GM23338 (cell line): ENCODE results near the gene CCDC50. TPM values are rescaled to one million over a fixed set of nuclear protein-coding genes. Genes with fewer than 3 reads are reported as not detected.
A peak's percentile ranks its signal among the peaks of the same experiment; 100 is the strongest.

ENCODE experiments used
- ATAC-seq: fragments of 200-7000 bp; cut with Tn5 transposase; 3 replicates; pipeline ENCODE4 v1.9.1; 2020
- DNase-seq: peaks from one replicate; pipeline ENCODE4 v3.0.0-alpha.2; 2015; ENCODE audit warnings: low spot score
- H2AFZ ChIP-seq: fragments of 200-600 bp; sonication (generic); 2 replicates; pipeline ENCODE4 v1.8.0; 2016; ENCODE audit warnings: antibody characterized with exemption, mild to moderate bottlenecking, moderate library complexity
- H3F3A ChIP-seq: fragments of 200-600 bp; sonication (generic); replicated peaks from 2 replicates; pipeline ENCODE4 v1.8.0; 2017; ENCODE audit warnings: antibody characterized with exemption, mixed run types, low read depth
- H3K27ac ChIP-seq: fragments of 200-600 bp; sonication (generic); 2 replicates; pipeline ENCODE4 v1.6.1; 2016; ENCODE audit warnings: low read depth
- H3K27me3 ChIP-seq: fragments of 200-600 bp; sonication (generic); 2 replicates; pipeline ENCODE4 v1.8.0; 2016; ENCODE audit warnings: mild to moderate bottlenecking, mixed run types, moderate library complexity; ENCODE audit not compliant: insufficient read depth
- H3K36me3 ChIP-seq: fragments of 200-600 bp; sonication (generic); 2 replicates; pipeline ENCODE4 v1.8.0; 2016; ENCODE audit warnings: mild to moderate bottlenecking; ENCODE audit not compliant: insufficient read depth
- H3K4me1 ChIP-seq: fragments of 200-600 bp; sonication (generic); 2 replicates; pipeline ENCODE4 v1.8.0; 2016; ENCODE audit warnings: mild to moderate bottlenecking, moderate library complexity; ENCODE audit not compliant: insufficient read depth
- H3K4me2 ChIP-seq: fragments of 200-600 bp; sonication (generic); 2 replicates; pipeline ENCODE4 v1.7.1; 2017; ENCODE audit warnings: mixed run types
- H3K4me3 ChIP-seq: fragments of 200-600 bp; sonication (generic); 2 replicates; pipeline ENCODE4 v1.6.1; 2016; ENCODE audit warnings: mixed run types
- H3K79me2 ChIP-seq: fragments of 200-600 bp; sonication (generic); replicated peaks from 2 replicates; pipeline ENCODE4 v1.8.0; 2017; ENCODE audit warnings: mild to moderate bottlenecking; ENCODE audit not compliant: insufficient read depth
- H3K9me2 ChIP-seq: fragments of 200-600 bp; sonication (generic); 2 replicates; pipeline ENCODE4 v1.8.0; 2017; ENCODE audit not compliant: insufficient read depth
- H4K20me1 ChIP-seq: fragments of 200-600 bp; sonication (generic); replicated peaks from 2 replicates; pipeline ENCODE4 v1.8.0; 2017; ENCODE audit warnings: mild to moderate bottlenecking; ENCODE audit not compliant: insufficient read depth
- H3K27ac Mint-ChIP-seq: 2 replicates; pipeline ENCODE4 v1.8.0; 2020; ENCODE audit warnings: inconsistent platforms, mild to moderate bottlenecking, moderate library complexity, mixed read lengths
- H3K27me3 Mint-ChIP-seq: 3 replicates; pipeline ENCODE4 v1.8.0; 2022; ENCODE audit warnings: low read depth, mild to moderate bottlenecking, moderate library complexity, mixed read lengths, inconsistent platforms; ENCODE audit not compliant: insufficient read depth, poor library complexity
- H3K36me3 Mint-ChIP-seq: 3 replicates; pipeline ENCODE4 v1.8.0; 2021; ENCODE audit warnings: low read depth, mild to moderate bottlenecking, inconsistent platforms, moderate library complexity, mixed read lengths
- H3K4me1 Mint-ChIP-seq: 3 replicates; pipeline ENCODE4 v1.8.0; 2020; ENCODE audit warnings: mild to moderate bottlenecking, inconsistent platforms, mixed read lengths
- H3K4me3 Mint-ChIP-seq: 3 replicates; pipeline ENCODE4 v1.8.0; 2021; ENCODE audit warnings: moderate library complexity, mild to moderate bottlenecking, inconsistent platforms, mixed read lengths
- H3K9me3 Mint-ChIP-seq: 3 replicates; pipeline ENCODE4 v1.8.0; 2020; ENCODE audit warnings: moderate library complexity, mild to moderate bottlenecking, inconsistent platforms, mixed read lengths
- CREB1 ChIP-seq: fragments of 250-450 bp; sonication (Bioruptor Pico); IDR thresholded peaks from 2 replicates; pipeline ENCODE4 v1.5.0; 2020; ENCODE audit warnings: low read depth, mild to moderate bottlenecking, moderate library complexity
- ZNF114 ChIP-seq: fragments of 250-450 bp; sonication (Bioruptor Pico); IDR thresholded peaks from 2 replicates; pipeline ENCODE4 v1.5.0; 2020; ENCODE audit warnings: mild to moderate bottlenecking, moderate library complexity
- polyA plus RNA-seq: library from polyadenylated mRNA; unstranded; fragments of >200 nt; fragmentation: Nextera tagmentation; extraction: Ambion mirVana; gene quantifications from 2 replicates; pipeline ENCODE4 v1.2.1, GENCODE V29; 2016
- total RNA-seq: library from RNA; depleted of rRNA; stranded (reverse); fragments of >200 nt; shearing (Covaris generic); gene quantifications from 2 replicates; pipeline ENCODE4 v1.2.3, GENCODE V29; 2014
- TF ChIP-seq, protein P1 (sequence below): fragments of 250-450 bp; sonication (Bioruptor Pico); IDR thresholded peaks from 2 replicates; pipeline ENCODE4 v1.5.0; 2020; ENCODE audit warnings: mild to moderate bottlenecking, moderate library complexity
- TF ChIP-seq, protein P2 (sequence below), 2 experiments: fragments of 200-600 bp in 1 of 2; sonication (generic) in 1 of 2; conservative IDR thresholded peaks; 2 replicates each; pipeline versions ENCODE4 v1.5.1 to v1.6.1; 2016 to 2017; ENCODE audit warnings: antibody characterized with exemption in 2 of 2, low read depth in 2 of 2, mild to moderate bottlenecking in 2 of 2, moderate library complexity in 1 of 2

CCDC50 gene
- total and polyA plus RNA-seq, 2 experiments from 2014 or later, result 22.4 to 25.4 TPM

DNA sequence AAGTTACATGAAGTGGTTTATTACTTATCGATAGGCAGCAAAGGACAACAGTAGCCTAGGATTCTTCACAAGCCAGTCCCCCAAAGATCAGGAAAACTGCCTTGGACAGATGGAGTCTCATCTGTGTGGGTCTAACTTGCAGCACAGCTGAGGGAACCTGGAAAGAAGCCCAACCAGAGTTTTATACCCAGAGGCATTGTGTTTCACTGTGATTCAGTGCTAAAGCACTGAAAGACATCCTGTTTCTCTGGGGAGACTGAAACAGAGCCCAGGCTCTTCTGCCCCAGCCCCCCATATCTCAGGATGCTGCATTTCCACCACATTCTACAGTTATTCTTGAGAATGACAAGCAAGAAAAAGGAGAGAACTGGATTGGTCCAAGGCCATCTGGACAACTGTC, 83.6 kb downstream of the CCDC50 start:
- no peak overlapping the region for H3K27ac Mint-ChIP-seq
- DNase-seq (peak; percentile 33), ATAC-seq (peak; percentile 29; the same call in 2 of the 3 replicates)
- no peak overlapping the region for H3K27ac ChIP-seq
- H3K36me3 ChIP-seq, result peaks cover 17% of the 10 kb centered on the region
- H3K4me1 ChIP-seq, result no peaks in the 10 kb centered on the region
- H3F3A ChIP-seq, result no peaks in the 10 kb centered on the region
- no peaks in the 10 kb centered on the region for H3K27me3 ChIP-seq
- no peaks in the 10 kb centered on the region for H3K79me2 ChIP-seq
- peaks cover 27% of the 10 kb centered on the region for H3K9me3 Mint-ChIP-seq
- no peak overlapping the region for H3K4me2 ChIP-seq
- H3K27me3 Mint-ChIP-seq, result peaks cover 5% of the 10 kb centered on the region
- H3K4me3 Mint-ChIP-seq, result no peak overlapping the region
- no peak overlapping the region for H3K4me3 ChIP-seq
- peaks cover 2% of the 10 kb centered on the region; the same call in 2 of the 3 replicates for H3K4me1 Mint-ChIP-seq
- no peaks in the 10 kb centered on the region for H4K20me1 ChIP-seq
- peaks cover 27% of the 10 kb centered on the region for H3K36me3 Mint-ChIP-seq
- H3K9me2 ChIP-seq, result no peaks in the 10 kb centered on the region
- no peak for TF ChIP-seq CREB1
- TF ChIP-seq, protein P1, sequence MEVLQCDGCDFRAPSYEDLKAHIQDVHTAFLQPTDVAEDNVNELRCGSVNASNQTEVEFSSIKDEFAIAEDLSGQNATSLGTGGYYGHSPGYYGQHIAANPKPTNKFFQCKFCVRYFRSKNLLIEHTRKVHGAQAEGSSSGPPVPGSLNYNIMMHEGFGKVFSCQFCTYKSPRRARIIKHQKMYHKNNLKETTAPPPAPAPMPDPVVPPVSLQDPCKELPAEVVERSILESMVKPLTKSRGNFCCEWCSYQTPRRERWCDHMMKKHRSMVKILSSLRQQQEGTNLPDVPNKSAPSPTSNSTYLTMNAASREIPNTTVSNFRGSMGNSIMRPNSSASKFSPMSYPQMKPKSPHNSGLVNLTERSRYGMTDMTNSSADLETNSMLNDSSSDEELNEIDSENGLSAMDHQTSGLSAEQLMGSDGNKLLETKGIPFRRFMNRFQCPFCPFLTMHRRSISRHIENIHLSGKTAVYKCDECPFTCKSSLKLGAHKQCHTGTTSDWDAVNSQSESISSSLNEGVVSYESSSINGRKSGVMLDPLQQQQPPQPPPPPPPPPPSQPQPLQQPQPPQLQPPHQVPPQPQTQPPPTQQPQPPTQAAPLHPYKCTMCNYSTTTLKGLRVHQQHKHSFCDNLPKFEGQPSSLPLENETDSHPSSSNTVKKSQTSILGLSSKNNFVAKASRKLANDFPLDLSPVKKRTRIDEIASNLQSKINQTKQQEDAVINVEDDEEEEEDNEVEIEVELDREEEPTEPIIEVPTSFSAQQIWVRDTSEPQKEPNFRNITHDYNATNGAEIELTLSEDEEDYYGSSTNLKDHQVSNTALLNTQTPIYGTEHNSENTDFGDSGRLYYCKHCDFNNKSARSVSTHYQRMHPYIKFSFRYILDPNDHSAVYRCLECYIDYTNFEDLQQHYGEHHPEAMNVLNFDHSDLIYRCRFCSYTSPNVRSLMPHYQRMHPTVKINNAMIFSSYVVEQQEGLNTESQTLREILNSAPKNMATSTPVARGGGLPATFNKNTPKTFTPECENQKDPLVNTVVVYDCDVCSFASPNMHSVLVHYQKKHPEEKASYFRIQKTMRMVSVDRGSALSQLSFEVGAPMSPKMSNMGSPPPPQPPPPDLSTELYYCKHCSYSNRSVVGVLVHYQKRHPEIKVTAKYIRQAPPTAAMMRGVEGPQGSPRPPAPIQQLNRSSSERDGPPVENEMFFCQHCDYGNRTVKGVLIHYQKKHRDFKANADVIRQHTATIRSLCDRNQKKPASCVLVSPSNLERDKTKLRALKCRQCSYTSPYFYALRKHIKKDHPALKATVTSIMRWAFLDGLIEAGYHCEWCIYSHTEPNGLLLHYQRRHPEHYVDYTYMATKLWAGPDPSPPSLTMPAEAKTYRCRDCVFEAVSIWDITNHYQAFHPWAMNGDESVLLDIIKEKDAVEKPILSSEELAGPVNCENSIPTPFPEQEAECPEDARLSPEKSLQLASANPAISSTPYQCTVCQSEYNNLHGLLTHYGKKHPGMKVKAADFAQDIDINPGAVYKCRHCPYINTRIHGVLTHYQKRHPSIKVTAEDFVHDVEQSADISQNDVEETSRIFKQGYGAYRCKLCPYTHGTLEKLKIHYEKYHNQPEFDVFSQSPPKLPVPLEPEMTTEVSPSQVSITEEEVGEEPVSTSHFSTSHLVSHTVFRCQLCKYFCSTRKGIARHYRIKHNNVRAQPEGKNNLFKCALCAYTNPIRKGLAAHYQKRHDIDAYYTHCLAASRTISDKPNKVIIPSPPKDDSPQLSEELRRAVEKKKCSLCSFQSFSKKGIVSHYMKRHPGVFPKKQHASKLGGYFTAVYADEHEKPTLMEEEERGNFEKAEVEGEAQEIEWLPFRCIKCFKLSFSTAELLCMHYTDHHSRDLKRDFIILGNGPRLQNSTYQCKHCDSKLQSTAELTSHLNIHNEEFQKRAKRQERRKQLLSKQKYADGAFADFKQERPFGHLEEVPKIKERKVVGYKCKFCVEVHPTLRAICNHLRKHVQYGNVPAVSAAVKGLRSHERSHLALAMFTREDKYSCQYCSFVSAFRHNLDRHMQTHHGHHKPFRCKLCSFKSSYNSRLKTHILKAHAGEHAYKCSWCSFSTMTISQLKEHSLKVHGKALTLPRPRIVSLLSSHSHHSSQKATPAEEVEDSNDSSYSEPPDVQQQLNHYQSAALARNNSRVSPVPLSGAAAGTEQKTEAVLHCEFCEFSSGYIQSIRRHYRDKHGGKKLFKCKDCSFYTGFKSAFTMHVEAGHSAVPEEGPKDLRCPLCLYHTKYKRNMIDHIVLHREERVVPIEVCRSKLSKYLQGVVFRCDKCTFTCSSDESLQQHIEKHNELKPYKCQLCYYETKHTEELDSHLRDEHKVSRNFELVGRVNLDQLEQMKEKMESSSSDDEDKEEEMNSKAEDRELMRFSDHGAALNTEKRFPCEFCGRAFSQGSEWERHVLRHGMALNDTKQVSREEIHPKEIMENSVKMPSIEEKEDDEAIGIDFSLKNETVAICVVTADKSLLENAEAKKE, result no peak
- H2AFZ ChIP-seq, result peak overlapping the region; percentile 25; the same call in 1 of the 2 replicates

DNA sequence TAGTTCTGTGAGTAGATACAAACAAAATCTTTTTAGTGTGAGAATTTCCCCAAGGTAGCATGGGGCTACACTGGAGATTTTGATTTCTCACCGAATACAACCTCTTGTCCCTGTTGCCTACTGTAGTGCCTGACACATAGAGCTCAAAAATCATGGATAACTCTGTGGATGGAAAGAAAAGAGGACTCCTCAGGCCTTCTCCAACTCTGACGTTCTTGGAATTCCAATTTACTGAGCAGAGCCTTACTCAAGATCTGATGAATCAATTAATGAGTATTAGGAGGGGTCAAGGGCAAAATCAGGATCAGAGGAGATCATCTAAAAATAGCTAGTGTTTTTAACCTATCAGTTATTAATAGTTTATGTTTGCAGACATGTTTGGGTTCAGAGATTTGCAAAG, 85.1 kb downstream of the CCDC50 start:
- H3K36me3 Mint-ChIP-seq, result peaks cover 22% of the 10 kb centered on the region
- no peak overlapping the region for H3K4me2 ChIP-seq
- peaks cover 2% of the 10 kb centered on the region; the same call in 2 of the 3 replicates for H3K4me1 Mint-ChIP-seq
- TF ChIP-seq, protein P2, sequence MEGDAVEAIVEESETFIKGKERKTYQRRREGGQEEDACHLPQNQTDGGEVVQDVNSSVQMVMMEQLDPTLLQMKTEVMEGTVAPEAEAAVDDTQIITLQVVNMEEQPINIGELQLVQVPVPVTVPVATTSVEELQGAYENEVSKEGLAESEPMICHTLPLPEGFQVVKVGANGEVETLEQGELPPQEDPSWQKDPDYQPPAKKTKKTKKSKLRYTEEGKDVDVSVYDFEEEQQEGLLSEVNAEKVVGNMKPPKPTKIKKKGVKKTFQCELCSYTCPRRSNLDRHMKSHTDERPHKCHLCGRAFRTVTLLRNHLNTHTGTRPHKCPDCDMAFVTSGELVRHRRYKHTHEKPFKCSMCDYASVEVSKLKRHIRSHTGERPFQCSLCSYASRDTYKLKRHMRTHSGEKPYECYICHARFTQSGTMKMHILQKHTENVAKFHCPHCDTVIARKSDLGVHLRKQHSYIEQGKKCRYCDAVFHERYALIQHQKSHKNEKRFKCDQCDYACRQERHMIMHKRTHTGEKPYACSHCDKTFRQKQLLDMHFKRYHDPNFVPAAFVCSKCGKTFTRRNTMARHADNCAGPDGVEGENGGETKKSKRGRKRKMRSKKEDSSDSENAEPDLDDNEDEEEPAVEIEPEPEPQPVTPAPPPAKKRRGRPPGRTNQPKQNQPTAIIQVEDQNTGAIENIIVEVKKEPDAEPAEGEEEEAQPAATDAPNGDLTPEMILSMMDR (conservative IDR thresholded peaks at IDR 0.05; ENCODE audit: low read depth in 2 of 2), result no peak
- TF ChIP-seq, protein P1, result no peak
- no peak for TF ChIP-seq ZNF114

More for the DNA sequence above, 85.1 kb downstream of the CCDC50 start:
- Mint-ChIP-seq H3K9me3 (peaks cover 22% of the 10 kb centered on the region), H3K27ac (no peak overlapping the region), H3K4me3 (no peak overlapping the region), H3K27me3 (peaks cover 5% of the 10 kb centered on the region)
- H3K4me1 ChIP-seq, result no peaks in the 10 kb centered on the region
- H3K79me2 ChIP-seq, result no peaks in the 10 kb centered on the region
- H3F3A ChIP-seq, result no peaks in the 10 kb centered on the region
- H2AFZ ChIP-seq, result no peak overlapping the region
- no peak overlapping the region for H3K4me3 ChIP-seq
- H3K36me3 ChIP-seq, result peaks cover 13% of the 10 kb centered on the region
- no peaks in the 10 kb centered on the region for H4K20me1 ChIP-seq
- no peak overlapping the region for H3K27ac ChIP-seq
- no peaks in the 10 kb centered on the region for H3K9me2 ChIP-seq
- ATAC-seq (no peak), DNase-seq (no peak)
- no peaks in the 10 kb centered on the region for H3K27me3 ChIP-seq
